GM18867 (cell line): Measurements from ENCODE around the gene VPS37D.
A peak's percentile ranks its signal among the peaks of the same experiment; 100 is the strongest.
"Not testable (repeated sequence)": the region's sequence is repeated elsewhere in the genome, so short reads cannot be mapped to it uniquely, and the experiment has no call there.

Experiments used
- ATAC-seq: cut with Tn5 transposase; IDR thresholded peaks from one replicate; pipeline ENCODE4 v1.9.1; 2021; ENCODE audit warnings: mild to moderate bottlenecking, moderate library complexity; ENCODE audit not compliant: unreplicated experiment

Gene VPS37D

GRCh38 chr7:73667344-73668102 lies at the start of gene VPS37D:
TSS of gene VPS37D (plus strand) at chr7:73667831. CDS start at chr7:73667959, 128 bp downstream.
- peak; percentile 93 for ATAC-seq

GRCh38 chr7:73618538-73618937 lies 49.1 kb upstream of the VPS37D start:
- ATAC-seq = no peak

DNA sequence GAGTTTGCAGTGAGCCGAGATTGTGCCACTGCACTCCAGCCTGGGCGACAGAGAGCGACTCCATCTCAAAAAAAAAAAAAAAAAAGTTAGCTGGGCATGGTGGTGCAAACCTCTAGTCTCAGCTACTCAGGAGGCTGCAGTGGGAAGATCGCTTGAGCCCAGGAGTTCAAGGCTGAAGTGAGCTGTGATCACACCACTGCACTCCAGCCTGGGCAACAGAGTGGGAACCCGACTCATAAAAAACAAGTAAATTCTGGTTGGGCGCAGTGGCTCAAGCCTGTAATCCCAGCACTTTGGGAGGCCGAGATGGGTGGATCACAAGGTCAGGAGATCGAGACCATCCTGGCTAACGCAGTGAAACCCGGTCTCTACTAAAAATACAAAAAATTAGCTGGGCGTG lies 48.2 kb upstream of the VPS37D start:
- ATAC-seq = not testable (repeated sequence)

DNA sequence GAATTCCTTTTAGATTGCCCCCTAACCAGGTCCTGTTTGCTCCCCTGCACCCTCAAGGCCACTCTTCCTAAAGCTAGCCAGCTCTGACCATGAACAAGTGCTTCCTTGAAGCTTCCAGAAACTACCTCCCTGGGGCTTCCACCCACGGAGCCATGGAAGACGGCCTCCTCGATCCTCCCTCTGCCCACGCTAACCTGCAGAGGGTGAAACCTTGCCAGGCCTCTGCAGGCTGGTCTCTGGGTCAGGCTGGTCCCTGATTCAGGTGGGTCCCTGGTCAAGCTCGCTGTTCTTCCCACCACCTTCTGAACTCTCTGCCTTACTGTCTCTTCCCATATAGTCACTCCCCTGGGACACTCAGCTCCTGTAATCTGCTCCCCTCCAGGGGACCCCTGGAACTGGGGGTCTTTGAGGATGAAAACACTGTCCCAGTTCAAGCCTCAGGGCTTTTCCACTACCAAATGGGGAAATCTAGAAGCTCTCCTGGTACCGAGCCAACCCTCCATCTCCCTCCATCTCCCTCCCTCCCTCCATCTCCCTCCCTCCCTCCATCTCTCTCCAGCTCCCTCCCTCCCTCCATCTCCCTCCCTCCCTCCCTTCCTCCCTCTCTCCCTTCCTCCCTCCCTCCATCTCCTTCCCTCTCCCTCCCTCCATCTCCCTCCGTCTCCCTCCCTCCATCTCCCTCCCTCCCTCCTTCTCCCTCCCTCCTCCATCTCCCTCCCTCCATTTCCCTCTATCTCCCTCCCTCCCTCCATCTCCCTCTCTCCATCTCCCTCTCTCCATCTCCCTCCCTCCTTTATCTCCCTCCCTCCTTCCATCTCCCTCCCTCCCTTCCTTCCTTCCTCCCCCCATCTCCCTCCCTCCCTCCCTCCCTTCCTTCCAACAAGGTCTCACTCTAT lies 46.2 kb upstream of the VPS37D start:
- no peak for ATAC-seq

GRCh38 chr7:73622527-73622908 lies 45.1 kb upstream of the VPS37D start:
- no peak for ATAC-seq

DNA sequence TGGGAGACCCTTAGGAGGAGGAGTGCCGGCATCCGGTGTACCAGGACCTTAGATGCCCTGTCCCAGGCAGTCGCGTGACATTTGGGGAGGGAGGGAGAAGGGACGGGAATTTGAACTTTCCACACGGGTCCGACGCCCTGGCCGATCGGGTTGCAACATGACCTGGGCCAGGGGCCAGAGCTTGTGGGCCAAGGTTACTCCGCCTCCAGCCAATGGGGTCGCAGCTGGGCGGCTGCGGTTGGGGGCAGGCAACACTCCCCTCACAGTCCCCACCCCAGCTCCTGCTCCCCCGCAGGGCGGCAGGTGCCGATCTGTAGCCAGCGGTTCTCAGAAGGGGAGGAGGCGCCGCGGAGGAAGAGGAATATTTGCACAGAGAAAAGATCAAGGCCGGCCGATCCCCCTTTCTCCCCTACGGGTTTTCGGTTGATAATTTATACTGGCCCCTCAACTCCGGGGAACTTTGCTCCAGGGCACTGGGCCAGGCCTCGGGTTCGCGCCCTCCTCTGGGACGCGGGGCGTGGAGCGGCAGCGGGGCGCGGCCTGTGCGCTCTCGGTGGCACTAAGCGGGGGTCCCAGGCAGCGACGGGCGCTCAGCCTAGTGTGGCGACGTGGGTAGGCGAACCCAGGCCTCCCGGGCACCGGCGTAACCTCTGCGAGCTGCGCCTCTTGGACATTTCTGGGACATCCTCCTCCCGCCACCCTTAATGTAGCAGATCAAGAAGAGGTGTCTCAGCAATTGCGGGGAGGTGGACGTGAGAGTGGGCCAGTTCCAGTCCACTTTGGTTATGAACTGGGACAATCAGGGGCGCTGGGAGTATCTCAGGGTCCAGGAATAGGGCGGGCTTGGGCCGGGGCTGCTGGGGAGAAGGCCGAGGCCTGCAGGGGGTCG lies 44.5 kb upstream of the VPS37D start:
- no peak for ATAC-seq

DNA sequence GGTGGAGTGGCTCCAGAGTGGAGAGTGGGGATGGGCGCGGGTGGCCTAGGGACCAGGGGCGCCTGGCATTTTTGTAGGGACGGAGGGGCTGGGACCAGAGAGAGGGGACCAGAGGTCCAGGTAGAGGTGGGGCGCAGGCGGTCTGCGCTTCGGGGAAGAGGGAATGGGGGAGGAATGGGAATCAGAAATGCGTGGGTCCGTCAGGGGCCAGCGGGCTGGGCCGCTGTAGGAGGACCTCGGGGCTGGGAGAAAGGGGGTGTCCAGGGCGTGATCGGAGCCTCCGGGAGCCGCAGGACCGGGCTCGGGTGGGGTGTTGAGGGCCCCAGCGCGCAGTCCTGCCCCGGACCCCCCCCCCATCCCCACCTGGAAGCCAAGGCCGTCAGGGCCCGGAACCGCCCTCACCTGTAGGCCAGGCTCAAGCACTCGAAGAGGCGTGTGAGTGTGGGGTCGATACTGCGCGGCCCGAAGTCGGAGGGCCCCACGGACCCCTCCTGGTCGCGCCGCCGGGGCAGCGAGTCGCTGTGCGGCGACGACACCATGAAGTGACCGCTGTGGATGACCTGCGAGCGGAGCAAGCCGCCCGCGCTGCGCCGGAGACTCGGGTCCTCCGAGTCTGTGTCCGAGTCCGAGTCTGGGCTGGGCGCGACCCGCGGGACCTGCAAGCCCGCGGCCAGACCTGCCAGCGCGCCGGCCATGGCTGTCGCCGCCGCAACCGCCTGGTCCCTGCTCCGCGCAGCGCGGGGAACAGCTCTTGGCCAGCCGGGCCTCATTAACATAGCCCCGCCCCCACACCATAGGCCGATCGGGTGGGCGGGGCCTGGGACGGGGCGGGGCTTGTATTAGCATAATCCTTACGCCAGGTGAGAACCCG lies 43.6 kb upstream of the VPS37D start, which contains the start of gene MLXIPL:
MLXIPL (minus strand) TSS at position 725 of the 871 bp plus-strand sequence; CDS start at position 695, 30 bp downstream.
- no peak for ATAC-seq

GRCh38 chr7:73624669-73625001 lies 43.0 kb upstream of the VPS37D start:
- no peak for ATAC-seq

DNA sequence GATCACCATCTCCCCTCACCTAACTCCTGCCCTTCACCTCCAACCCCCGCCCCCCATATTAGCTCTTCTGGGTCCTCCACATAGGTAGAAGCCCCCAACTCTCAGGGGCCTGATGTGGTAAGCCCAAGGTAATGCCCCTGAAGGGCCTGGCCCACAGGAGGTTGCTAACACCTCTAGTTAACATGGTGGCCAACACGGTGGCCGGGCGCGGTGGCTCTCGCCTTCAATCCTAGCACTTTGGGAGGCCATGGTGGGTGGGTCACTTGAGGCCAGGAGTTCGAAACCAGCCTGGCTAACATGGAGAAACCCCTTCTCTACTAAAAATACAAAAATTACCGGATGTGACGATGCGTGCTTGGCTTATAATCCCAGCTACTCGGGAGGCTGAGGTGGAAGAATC lies 42.4 kb upstream of the VPS37D start:
- ATAC-seq = no peak

- no peak for ATAC-seq
Observed at GRCh38 chr7:73626814-73627213, 40.8 kb upstream of the VPS37D start.

DNA sequence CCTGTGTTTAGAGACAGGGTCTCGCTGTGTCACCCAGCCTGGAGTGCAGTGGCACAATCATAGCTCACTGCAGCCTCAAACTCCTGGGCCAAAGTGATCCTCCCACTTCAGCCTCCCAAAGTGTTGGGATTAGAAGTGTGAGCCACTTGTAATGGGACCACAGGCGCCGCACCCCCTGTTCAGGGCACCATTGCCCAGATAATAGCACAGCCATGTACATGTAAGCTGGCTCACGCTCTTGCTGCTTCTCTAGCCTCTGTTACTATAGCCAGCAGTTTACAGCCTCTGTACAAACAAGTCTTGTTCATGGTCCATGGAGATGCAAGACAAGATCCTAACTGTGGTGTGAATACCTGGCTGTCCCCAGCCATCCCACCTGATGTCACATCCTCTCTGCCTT lies 39.1 kb upstream of the VPS37D start:
- no peak for ATAC-seq

DNA sequence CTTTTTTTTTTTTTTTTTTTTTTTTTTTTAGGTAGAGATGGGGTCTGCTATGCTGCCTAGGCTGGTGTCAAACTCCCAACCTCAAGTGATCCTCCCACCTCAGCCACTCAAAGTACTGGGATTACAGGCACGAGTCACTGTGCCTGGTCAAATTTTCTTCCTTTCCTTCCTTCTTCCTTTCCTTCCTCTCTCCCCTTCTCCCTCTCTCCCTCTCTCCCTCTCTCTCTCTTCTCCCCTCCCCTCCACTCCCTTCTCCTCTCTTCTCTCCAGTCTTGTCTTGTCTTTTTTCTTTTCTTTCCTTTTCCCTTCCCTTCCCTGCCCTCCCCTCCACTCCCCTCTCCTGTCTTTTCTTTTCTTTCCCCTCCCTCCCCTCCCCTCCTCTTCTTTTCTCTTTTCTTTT lies 36.1 kb upstream of the VPS37D start:
- no peak for ATAC-seq

DNA sequence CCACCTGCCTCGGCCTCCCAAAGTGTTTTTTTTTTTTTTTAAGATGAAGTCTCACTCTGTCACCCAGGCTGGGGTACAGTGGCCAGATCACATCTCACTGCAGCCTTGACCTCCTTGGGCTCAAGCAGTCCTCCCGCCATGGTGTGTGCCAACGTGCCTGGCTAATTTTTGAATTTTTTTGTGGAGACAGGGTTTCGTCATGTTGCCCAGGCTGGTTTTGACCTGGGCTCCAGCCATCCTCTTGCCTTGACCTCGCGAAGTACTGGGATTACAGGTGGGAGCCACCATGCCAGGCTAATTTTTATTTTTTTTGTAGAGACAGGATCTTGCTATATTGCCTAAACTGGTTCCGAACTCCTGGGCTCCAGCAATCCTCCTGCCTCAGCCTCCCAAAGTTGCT lies 34.3 kb upstream of the VPS37D start:
- no peak for ATAC-seq

DNA sequence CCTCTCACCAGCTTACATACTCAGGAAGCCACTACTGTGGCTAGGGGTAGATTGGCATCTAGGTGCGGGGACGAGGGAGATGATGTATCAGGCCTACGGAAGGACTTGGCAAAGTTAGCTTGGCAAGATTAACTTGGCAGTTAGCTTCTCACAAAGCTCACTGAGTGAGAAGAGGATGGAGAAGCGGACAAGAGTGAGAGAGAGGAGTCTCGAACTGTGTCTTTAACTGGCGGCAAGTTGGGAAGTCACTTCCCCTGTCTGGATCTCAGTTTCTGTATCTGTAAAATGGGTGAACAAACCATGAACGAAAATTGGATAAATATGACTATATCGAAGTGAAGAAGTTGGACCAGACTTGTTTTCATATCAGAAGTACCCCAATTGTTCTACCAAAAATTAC lies 33.8 kb upstream of the VPS37D start:
- ATAC-seq = no peak

- ATAC-seq = no peak
Observed at GRCh38 chr7:73635428-73636200, 32.0 kb upstream of the VPS37D start.

GRCh38 chr7:73638911-73639310 lies 28.7 kb upstream of the VPS37D start:
- no peak for ATAC-seq

DNA sequence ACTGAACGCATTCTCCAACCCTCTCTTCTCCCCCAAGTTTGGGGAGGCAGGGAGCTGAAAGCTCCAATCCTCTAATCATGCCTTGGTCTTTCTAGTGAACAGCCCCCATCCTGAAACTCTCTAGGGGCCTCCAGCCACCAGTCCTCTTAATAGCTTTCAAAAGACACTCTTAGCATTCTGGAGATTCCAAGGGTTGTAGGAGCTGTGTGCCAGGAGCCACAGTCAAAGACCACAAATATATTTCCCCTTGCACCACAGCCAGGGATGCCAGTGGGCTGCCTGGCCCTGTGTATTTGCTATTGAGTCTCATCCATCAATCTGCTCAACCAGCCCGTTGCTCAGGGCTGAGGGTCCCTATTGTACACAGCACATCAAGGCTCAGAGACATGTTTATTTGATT lies 24.8 kb upstream of the VPS37D start:
- ATAC-seq = no peak

DNA sequence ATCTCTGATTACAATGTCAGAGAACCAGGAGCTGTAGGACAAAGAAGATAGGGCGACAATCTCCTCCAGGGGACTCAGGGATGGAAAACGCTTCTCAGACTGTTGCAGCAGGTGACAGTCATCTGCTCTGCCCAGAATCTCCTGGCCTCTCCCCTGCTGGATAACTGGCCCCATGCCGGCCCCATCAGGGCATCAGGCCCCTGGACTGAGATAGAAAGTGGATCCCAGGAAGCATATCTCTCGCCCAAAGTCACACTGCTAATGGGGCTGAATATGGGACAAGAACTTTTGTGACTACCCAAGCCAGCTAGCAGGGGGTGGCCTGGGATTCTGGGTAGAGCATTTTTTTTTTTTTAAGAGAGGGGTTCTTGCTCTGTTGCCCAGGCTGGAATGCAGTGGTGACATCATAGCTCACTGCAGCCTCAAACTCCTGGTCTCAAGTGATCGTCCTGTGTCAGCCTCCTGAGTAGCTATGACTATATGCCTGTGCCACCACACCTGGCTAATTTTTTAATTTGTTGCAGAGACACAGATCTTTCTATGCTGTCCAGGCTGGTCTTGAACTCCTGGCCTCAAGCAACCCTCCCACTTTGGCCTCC lies 22.8 kb upstream of the VPS37D start:
- ATAC-seq = no peak

DNA sequence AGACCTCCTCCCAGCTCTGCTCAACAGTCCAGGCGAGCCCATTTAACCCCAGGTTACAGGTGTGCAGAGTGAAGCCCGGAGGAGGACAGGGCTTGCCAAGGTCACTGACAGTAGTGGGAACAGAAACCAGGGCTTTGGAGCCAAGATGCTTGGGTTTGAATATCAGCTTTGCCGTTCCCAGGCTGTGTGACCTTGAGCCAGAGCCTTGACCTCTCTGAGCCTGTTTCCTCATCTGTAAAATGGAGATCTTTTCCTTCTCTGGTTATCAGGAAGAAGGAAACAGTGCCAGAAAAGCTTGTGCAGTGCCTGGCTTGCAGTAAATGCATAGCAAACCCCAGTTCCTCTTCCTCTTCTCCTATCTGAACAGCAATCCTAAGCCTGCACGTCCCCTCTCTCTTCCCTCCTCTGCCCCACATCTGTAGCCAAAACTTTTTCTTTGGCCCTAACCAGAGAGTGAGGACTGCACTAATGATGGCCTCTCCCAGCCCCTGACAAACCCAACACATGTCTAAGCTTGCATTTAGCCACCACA lies 21.9 kb upstream of the VPS37D start:
- ATAC-seq = no peak
